Lower leg skin (tissue), 4 donors: ENCODE measurements around the gene TAL1. TPM values are rescaled to one million over a fixed set of nuclear protein-coding genes. Genes with fewer than 3 reads are reported as not detected.

ENCODE experiments used
- DNase-seq, 2 donors: peaks; one replicate each; pipeline ENCODE4 v3.0.0-alpha.2; 2019; ENCODE audit warnings: low spot score in 2 of 2
- H3K4me3 ChIP-seq: fragments of 200-600 bp; sonication (generic); 2 replicates; pipeline ENCODE4 v1.5.1; 2017; ENCODE audit warnings: mild to moderate bottlenecking, low read depth; ENCODE audit not compliant: poor library complexity, severe bottlenecking
- POLR2A ChIP-seq, 2 donors: fragments of 450-650 bp; IDR thresholded peaks; one replicate each; pipeline ENCODE4 v1.6.1; 2016 to 2017; ENCODE audit warnings: antibody characterized with exemption in 2 of 2, mild to moderate bottlenecking in 1 of 2, moderate library complexity in 1 of 2
- WGBS, 2 donors: methylation state at CpG; one replicate each; pipeline ENCODE4 v1.1.5; 2018; 5-methylcytosine and 5-hydroxymethylcytosine counted together
- intact Hi-C: fragments of 100-400 bp; cut with DNase I; formaldehyde crosslinking; loops from one replicate; pipeline ENCODE4 v1.15.0; 2023; ENCODE audit warnings: low total_unique reads
- total RNA-seq, 4 donors: library from RNA; depleted of rRNA; stranded (reverse); fragments of >200 nt; gene quantifications; one replicate each; pipeline ENCODE4 v1.1.0, GENCODE V29; 2016
- TF ChIP-seq, protein P1 (sequence below), 3 donors: fragments of 450-650 bp; IDR thresholded peaks; one replicate each; pipeline ENCODE4 v1.5.1; 2016; ENCODE audit warnings: antibody characterized with exemption in 3 of 3, mild to moderate bottlenecking in 3 of 3, moderate library complexity in 2 of 3

Gene TAL1
- total RNA-seq, 4 donors from 2014 or later, result 0.76 to 4.7 (median 2.0) TPM

DNA sequence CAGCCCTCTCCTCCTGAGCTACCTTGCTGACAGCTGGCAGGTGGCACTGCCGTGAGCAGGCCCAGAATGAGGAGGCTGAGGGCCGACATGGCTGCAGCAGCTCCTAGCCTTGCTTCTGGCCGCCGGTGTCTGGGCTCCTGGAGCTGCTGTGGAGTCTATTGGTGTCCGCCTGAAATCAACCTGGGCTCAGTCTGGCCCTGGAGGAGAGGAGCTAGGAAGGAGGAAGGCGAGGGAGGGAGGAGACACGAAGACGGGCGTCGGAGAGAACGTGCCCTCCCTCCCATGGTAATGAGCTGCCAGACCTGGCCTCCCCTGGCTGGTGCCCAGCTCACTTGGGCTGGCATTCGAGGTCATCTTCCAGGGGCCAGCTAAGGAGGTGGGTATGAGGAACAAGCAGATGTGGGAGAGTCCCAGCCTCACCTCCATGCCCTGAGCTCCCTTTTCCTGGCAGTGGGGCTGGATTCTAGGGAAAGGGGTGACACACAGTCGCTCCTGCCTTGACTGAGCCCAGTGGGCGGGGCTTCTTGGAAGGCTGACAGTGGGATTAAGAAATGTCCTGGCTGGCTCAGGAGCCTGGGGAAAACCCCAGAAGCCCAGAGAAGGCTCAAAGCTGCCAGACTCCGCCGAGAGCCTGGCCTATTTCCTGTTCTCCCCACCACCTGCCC, 42.0 kb downstream of the TAL1 start, which contains the start of gene PDZK1IP1:
PDZK1IP1 (minus strand) TSS at position 193 of the 665 bp plus-strand sequence; CDS start at position 89, 104 bp downstream.
- no peak within 1 kb of the TSS for H3K4me3 ChIP-seq
- intact Hi-C loops, result no loop called here

DNA sequence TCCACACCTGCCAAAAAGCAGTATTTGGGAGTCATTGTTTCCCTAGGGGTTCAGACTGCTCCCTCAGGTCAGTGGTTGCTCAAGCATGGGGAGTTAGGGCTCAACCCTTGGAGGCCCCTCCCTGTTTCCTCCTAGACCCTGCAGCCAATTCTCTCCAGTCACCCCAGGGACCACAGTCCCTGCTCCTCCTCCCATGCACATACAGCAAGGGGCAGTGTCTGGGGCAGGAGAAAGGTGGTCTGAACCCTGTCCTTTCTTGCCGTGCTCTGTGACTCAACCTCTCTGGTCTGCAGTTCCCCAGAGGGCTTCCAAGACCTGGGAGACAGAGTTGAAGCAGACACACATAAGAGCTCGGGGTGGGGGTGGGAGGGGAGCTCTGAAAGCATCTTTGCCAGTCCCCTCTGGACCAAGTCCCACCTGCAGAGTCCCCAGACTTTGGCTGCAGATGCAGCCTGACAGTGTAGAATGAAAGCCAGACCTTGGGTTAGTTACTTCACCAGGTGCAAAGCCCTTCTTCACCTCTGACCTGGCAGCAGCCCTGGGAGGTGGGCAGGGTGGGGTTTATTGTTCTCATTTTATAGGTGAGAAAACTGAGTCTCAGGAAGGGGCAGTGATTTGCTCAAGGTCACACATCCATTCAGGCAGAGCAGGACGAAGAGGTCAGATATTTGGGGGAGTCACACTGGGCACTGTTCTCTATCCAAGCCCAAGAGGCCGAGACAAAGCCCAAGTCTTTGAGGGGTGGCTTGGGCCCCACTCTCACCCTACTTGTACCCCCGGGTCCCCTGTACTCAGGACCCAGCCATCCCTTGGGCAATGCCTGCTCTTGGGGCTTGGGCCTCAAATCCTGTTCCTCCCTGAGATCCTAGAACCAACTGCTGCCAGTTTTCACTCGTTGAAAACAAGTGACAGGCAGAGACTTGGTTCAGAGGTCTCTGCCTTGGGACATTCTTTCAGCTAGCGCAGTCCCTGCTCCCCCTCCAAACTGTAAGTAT, 42.9 kb downstream of the TAL1 start:
- peak; percentile 8 to 80 for DNase-seq
- intact Hi-C loops, result no loop called here

More for the DNA sequence above, 42.0 kb downstream of the TAL1 start, which contains the start of gene PDZK1IP1:
- TF ChIP-seq, protein P1, sequence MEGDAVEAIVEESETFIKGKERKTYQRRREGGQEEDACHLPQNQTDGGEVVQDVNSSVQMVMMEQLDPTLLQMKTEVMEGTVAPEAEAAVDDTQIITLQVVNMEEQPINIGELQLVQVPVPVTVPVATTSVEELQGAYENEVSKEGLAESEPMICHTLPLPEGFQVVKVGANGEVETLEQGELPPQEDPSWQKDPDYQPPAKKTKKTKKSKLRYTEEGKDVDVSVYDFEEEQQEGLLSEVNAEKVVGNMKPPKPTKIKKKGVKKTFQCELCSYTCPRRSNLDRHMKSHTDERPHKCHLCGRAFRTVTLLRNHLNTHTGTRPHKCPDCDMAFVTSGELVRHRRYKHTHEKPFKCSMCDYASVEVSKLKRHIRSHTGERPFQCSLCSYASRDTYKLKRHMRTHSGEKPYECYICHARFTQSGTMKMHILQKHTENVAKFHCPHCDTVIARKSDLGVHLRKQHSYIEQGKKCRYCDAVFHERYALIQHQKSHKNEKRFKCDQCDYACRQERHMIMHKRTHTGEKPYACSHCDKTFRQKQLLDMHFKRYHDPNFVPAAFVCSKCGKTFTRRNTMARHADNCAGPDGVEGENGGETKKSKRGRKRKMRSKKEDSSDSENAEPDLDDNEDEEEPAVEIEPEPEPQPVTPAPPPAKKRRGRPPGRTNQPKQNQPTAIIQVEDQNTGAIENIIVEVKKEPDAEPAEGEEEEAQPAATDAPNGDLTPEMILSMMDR (IDR thresholded peaks at IDR 0.05), result no peak
- TF ChIP-seq POLR2A (IDR thresholded peaks at IDR 0.05), result no peak
- 25% methylated on average over 16 of the region's 16 CpGs for WGBS, 2 donors
- DNase-seq, result peak; percentile 91 to 97

DNA sequence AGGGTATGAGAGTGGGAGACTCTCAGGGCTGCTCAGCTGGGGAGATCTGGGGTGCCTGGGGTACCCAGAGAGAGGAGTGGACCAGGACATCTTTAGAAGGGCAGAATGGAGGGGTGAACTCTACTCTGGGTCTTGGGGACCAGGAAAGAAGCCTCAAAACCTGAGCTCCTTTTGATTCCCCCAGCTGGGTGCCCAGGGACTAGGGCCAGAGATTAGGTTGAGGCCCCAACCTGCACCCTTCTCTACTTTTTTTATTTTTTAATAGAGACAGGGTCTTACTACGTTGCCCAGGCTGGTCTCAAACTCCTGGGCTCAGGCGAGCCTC, 44.1 kb downstream of the TAL1 start:
- 83 to 95% methylated on average over 2 of the region's 2 CpGs for WGBS, 2 donors
- intact Hi-C loops, result no loop called here
- DNase-seq, result peak in 1 of 2 donors; percentile 62
- no peak for TF ChIP-seq POLR2A (IDR thresholded peaks at IDR 0.05)
- TF ChIP-seq, protein P1 (IDR thresholded peaks at IDR 0.05), result no peak
- H3K4me3 ChIP-seq, result no peak overlapping the region

More for the DNA sequence above, 42.9 kb downstream of the TAL1 start:
- H3K4me3 ChIP-seq, result no peak overlapping the region
- TF ChIP-seq, protein P1 (IDR thresholded peaks at IDR 0.05), result no peak
- TF ChIP-seq POLR2A (IDR thresholded peaks at IDR 0.05), result no peak
- WGBS, 2 donors, result 65 to 74% methylated on average over 6 to 7 of the region's 7 CpGs

DNA sequence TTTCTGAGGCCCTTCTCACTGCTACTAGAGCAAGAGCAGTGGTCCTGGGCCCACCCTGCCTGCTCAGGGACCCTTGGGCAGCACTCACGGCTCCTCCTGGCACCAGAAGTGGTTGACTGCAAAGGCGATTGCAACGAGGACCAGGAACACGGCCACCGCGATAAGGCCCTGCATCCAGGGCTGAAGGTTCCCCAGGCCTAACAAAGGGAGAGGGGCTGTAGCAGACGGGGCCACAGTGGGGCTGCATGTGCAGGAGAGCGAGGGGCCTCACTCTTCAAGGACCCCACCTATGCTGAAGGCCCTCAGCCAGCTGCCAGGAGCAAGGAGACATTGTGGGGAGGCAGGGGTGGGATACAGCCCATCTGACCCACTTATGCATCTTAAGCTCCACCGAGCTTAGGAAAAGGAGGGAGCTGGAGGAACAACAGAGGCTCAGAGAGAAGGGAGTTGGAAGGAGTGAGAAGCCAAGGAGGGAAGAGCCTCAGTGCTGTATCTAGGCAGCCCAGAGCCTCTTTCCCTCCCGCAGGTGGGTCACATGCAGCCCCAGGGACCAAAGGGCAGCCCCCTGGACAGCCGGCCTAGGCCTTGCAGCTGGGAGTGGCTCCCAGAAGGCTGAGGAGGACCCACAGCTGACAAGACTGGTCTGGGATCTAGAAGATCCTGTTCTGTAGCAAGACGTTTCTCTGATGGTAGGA, 44.6 kb downstream of the TAL1 start:
- intact Hi-C loops, result no loop called here
- no peak for TF ChIP-seq POLR2A (IDR thresholded peaks at IDR 0.05)
- TF ChIP-seq, protein P1 (IDR thresholded peaks at IDR 0.05), result no peak
- WGBS, 2 donors, result 86 to 89% methylated on average over 12 of the region's 12 CpGs
- DNase-seq, result peak; percentile 11 to 82
- H3K4me3 ChIP-seq, result no peak overlapping the region

DNA sequence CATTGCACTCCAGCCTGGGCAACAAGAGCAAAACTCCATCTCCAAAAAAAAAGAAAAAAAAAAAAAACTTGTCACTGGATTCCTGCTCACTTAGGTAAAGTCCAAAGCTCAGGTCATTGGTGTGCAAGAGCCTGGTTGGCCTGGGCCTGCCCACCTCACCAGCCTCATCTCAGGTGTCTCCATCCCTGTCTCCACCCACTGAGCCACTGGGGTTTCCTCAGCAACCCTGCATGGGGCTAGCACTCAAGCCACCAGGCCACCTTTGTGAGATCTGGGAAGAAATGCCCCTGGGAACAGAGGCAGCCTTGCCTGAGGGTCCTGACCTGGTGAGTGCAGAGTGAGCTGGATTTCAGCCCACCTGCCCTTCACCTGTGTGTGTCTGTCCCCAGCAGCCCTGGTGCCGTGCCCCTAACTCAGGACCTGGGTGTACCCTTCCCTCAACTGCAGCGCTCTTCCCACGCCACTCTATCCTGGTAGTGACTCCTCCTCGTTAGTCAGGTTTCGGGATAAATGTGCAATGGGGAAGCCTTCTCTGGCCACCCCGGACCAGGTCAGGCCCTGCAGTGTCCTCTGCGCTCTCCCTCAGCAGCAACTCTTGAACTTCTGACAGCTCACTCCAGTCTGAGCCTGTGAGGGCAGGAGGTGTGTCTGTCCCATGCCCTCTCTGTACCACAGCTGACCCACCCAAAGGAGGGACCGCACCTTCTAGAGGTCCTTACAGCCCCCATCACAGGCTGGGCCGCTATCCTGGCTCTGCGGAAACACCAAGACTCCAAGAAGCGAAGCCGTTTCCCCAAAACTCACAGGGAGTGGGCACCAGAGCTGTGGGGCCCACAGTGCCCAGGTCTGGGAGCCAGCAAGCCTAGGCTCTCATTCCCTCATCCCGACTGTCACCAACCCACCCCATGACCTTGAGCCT, 45.5 kb downstream of the TAL1 start:
- peak; percentile 10 to 82 for DNase-seq
- H3K4me3 ChIP-seq, result no peak overlapping the region
- intact Hi-C loops, result no loop called here
- 93% methylated on average over 13 of the region's 13 CpGs for WGBS, 2 donors
- TF ChIP-seq, protein P1 (IDR thresholded peaks at IDR 0.05), result no peak
- TF ChIP-seq POLR2A (IDR thresholded peaks at IDR 0.05), result no peak
